DMS 273 treated with DMSO at 0.1 percent for 48 hours (cell line): ENCODE measurements around the gene NCF1.
"Not testable (repeated sequence)": the region's sequence is repeated elsewhere in the genome, so short reads cannot be mapped to it uniquely, and the experiment has no call there.

Source experiments
- DNase-seq: peaks from one replicate; lab custom pipeline; 2025; lab: John Stamatoyannopoulos, UW

NCF1 gene

DNA sequence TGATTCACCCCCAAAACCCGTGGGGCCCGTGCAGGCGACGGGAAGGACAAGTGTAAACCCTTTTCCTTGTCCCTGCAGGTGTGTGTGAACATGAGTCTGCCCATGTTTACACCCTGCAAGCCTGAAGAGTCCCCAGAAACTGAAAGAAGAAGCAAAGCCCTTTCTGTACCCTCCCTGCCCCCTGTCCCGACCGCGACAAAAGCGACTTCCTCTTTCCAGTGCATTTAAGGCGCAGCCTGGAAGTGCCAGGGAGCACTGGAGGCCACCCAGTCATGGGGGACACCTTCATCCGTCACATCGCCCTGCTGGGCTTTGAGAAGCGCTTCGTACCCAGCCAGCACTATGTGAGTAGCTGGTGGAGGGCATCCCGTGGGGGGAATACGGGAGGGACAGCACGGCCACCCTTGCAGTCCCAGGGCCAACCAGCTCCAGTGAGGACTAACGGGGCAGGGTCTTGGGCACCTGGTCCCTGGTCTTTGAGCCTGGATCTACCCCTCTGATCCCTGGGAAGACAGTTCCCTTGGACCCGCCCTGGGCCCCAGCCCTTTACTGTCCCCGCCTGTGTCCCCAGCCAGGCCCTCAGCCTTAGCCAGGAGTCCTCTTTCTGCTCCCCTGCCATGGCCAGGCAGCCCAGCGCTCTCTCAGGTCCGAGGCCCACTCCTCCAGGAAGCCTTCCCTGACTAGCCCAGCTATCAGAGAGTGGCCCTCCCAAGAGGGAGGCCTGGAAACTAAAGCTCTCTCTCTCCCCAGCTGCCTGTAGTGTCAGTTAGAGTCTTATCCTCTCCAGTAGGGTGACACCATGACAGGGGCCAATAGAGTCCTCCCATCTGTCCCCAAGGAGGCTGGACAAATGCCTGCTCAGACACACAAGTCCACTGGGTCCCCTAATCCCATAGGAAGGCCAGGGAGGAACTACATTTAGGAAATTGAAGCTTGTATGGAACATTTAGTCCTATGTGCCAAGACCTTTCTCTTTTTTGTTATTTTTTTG lies at the start of gene NCF1:
TSS of gene NCF1 (plus strand) at position 252 of the 991 bp plus-strand sequence. CDS start at position 273, 21 bp downstream.
- not testable (repeated sequence) for DNase-seq

DNA sequence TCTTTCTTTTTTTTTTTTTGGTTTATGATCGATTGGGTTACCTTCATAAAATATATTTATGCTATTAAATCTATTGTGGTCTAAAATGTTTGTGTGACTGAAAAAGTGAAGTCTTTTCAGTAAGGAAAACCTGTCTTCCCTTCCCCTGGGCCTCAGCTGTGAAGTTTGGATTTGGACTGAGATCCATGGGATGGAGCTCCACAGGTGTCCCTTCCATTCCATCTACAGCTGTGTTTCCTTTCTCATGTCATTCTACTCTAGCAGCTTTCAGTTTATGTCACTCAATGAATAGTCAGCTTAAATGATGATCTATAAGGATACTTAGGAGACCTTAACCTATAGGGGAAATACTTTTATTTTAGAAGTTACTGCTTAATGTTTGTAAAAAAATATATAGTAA lies 48.0 kb upstream of the NCF1 start:
- DNase-seq = no peak

GRCh38 chr7:74726309-74727101 lies 47.3 kb upstream of the NCF1 start:
- no peak for DNase-seq

GRCh38 chr7:74728686-74729085 lies 45.1 kb upstream of the NCF1 start:
- DNase-seq = not testable (repeated sequence)

GRCh38 chr7:74730186-74730585 lies 43.6 kb upstream of the NCF1 start:
- DNase-seq = not testable (repeated sequence)

DNA sequence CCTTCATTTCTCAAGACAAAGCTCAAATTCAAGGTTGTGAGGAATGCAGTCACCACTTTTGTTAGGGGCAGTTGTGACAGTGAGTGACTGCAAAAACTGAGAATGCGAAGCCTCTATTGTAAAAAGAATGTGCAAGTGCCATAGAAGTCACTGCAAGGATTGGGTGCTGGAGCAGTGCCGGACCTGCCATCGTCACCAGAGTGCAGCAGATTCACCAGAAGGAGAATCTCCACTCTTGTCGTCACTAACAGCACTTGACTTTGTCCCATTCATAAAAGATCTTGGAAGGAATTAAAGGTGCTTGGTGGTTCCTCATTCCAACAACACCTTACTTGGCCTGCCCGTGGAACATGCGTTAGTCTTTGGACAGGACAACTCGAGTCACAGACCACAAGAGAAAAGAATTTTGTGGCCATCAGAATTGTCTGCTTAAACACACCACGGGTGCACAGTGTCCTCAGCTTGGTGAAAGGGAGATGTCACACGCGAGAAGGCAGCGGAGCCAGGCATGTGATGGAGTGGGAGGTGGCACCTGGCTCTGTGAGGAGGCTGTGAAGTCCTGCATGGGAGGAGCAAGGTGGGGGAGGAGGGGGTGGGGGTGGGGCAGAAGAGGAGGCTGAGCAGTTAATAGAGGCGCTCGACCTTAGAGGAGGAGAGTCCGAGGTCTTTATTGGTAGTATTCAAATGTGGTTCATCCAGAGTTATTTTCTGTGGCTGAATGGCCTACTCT lies 33.7 kb upstream of the NCF1 start:
- not testable (repeated sequence) for DNase-seq

- DNase-seq = not testable (repeated sequence)
Observed at GRCh38 chr7:74743936-74744557, 29.8 kb upstream of the NCF1 start.

DNA sequence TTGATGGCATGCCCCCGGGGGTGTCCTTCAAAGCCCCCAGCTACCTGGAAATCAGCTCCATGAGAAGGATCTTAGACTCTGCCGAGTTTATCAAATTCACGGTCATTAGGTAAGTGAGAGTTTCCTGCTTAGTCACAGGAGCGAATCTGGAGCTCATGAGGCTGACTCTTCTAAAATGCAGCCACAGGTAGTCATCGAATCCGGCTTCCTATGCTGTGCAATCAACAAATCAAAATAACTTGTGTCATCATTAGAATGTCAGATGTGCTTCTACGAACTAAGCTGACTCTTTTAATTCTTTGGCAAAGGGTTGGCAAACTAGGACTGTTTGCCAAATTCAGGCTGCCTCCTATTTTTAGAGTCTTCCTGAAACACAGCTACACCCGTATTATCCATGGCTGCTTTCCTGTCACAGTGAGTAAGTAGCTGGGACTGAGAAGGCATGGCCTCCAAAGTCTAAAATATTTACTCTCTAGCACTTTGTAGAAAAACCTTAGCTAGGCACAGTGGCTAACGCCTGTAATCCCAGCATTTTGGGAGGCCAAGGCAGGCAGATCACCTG lies 19.8 kb upstream of the NCF1 start:
- DNase-seq = not testable (repeated sequence)

DNA sequence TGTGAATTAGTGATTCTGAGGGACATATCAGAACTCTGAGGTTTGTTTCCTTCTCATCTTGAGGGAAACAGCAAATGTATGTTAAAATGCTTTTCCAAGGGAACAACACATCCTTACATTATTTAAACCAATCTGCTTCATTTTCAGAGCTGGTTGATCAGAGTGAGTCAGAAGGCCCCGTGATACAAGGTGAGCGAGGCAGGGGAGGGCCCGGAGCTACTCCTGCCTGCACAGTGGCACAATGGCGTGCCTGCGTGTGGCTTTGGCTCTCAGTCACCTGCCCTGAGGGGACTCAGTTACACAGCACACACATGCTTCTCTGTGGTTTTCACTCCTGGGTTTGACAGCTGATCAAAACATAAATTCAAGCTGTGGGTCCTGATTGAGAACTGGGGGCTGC lies 17.1 kb upstream of the NCF1 start:
- not testable (repeated sequence) for DNase-seq

DNA sequence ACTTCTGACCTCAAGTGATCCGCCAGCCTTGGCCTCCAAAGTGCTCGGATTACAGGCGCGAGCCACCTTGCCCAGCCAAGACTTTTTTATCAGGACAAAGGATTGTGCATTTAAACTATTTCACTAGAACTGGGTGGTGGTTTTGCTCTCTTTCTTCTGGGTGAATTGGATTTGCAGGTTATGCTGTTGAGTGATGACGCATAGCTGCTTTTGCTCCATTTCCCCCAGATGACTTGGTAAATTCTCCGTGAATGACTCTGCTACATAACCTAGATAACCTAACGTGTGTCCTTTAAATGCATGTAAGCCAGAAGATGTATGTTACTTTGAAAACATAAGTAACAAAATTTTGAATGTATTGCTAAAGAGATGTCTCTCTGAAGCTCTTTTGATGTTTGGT lies 15.5 kb upstream of the NCF1 start:
- DNase-seq = not testable (repeated sequence)

DNA sequence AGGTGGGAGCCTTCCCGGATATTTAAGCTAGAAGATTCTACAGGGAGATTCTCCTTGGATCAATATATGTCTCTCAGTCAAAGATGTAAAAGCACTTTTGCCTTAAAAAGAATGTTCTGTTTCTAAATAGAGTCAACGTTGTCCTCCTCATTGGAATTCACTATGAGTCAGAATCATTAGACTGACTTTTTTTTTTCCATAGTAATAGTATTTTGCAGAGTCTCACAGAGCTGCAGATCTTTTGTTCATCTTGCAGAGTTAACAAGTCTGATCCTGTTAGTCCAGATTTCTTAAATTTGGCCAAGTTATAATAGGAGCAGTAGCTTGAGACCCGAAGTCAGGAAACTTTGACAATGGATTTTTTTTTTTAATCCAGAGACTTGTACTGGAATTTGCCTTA lies 14.8 kb upstream of the NCF1 start:
- DNase-seq = not testable (repeated sequence)

DNA sequence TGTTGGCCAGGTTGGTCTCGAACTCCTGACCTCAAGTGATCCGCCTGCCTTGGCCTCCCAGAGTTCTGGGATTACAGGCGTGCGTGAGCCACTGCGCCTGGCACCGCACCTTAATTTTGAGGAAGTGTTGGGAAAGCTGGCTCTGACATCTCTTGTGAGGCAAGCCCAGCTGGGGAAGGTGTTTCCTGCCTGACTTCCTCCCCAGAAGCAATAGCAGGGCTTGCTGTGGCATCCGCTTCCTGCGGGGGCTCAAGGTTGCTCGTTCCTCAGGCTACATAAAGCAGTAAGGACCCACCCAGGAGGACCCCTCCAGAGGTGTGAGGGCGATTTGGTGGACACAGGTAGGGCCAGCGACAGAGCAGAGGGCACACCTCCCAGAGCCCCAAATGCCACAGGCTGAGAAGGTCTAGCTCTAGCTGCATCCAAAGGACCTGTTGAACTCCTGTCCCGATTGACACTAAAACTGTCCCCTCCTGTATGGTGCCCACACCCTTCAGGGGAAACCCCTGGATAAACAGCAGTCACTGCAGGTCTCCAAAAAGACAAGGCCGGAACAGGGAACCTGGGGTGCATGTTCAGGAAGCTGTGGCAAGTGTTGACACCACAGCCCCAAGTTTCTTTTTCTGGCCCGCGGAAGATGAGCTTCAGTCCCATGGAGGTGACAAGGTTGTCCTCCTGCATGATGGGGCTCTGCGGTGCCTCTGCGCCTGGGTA lies 8.4 kb upstream of the NCF1 start:
- DNase-seq = not testable (repeated sequence)

DNA sequence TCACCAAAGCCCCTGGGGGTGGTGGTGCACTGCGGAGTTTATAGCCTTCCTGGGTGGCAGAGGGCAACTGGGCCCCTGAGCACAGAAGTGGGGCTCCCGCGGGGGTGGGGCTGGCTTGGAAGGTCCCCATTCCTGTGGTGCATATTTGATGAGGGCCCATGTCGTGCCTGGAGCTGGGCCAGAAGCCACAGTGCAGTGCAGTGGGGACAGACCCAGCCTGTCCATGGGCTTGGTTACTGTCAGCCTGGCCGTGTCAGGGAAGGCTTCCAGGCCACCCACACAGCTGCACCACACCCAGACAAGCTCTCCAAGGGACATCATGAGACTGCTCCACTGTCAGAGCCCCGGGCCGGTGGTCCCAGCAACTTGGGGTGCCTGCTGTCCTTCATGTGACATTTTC lies 7.3 kb upstream of the NCF1 start:
- DNase-seq = not testable (repeated sequence)

- DNase-seq = not testable (repeated sequence)
Observed at GRCh38 chr7:74766991-74767390, 6.8 kb upstream of the NCF1 start.

- DNase-seq = not testable (repeated sequence)
Observed at GRCh38 chr7:74770062-74770461, 3.7 kb upstream of the NCF1 start.

- not testable (repeated sequence) for DNase-seq
Observed at GRCh38 chr7:74772093-74772492, 1.7 kb upstream of the NCF1 start.

DNA sequence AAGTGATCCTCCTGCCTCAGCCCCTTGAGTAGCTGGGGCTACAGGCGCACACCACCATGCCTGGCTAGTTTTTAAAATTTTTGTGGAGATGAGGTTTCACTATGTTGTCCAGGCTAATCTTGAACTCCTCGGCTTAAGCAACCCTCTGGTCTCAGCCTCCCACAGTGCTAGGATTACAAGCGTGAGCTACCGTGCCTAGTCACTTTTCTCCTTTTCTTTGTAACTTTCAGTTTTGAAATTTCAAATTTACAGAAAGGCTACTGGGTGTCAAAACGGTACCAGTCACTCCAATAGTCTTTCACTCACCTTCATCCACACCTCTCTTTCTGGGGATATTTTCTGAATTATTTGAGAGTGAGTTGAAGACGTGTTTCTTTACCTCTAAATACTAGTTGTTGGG lies 1.3 kb downstream of the NCF1 start:
- DNase-seq = not testable (repeated sequence)

DNA sequence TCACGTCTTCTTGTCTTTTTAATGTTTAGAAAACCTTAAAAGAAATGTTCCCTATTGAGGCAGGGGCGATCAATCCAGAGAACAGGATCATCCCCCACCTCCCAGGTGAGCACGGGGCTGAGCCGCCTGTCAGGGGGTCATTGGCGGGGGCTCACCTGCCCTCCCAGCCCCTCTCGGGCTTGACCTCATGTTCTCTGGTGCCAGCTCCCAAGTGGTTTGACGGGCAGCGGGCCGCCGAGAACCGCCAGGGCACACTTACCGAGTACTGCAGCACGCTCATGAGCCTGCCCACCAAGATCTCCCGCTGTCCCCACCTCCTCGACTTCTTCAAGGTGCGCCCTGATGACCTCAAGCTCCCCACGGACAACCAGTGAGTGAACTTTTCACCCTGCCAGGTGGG lies 5.2 kb downstream of the NCF1 start:
- DNase-seq = not testable (repeated sequence)

DNA sequence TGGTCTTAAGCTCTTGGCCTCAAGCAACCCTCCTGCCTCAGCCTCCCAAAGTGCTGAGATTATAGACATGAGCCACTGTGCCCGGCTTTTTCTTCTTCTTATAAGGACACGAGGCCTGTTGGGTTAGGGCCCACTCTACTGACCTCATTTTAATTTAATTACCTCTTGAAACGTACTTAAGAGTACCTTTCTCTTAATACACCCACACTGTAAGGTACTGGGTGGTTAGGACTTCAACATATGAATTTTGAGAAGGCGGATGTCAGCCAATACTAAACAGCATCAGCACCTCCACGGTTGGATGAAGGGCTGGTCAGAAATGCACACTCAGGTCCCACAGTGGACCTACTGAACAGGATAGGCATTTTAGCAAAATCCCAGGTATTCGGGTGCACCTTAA lies 7.9 kb downstream of the NCF1 start:
- not testable (repeated sequence) for DNase-seq

GRCh38 chr7:74783595-74783994 lies 9.8 kb downstream of the NCF1 start:
- not testable (repeated sequence) for DNase-seq
